ENCODE measurements around the gene DUOX1. TPM values are rescaled to one million over a fixed set of nuclear protein-coding genes. Genes with fewer than 3 reads are reported as not detected.

The DUOX1 gene
- total RNA-seq, 1 donor from 2014 or later: 4.1 TPM

- H3K4me3 ChIP-seq (ENCODE audit: low read depth, low read length): no peak overlapping the region
- no peaks in the 10 kb centered on the region for H3K36me3 ChIP-seq (ENCODE audit: control insufficient read depth, insufficient read depth, low read length)
- no peak for DNase-seq (ENCODE audit: low read depth)
- no peak for TF ChIP-seq CTCF (IDR thresholded peaks at IDR 0.05; ENCODE audit: insufficient read depth, low read length, poor library complexity, severe bottlenecking)
- no peaks in the 10 kb centered on the region for H3K27me3 ChIP-seq (ENCODE audit: control insufficient read depth, insufficient read depth, low read length)
Observed at GRCh38 chr15:45164914-45165313, 35.1 kb downstream of the DUOX1 start.

GRCh38 chr15:45165536-45165935 is 35.7 kb downstream of the DUOX1 start:
- H3K4me3 ChIP-seq (ENCODE audit: low read depth, low read length): no peak overlapping the region
- no peaks in the 10 kb centered on the region for H3K27me3 ChIP-seq (ENCODE audit: control insufficient read depth, insufficient read depth, low read length)
- DNase-seq (ENCODE audit: low read depth): no peak
- no peaks in the 10 kb centered on the region for H3K36me3 ChIP-seq (ENCODE audit: control insufficient read depth, insufficient read depth, low read length)
- TF ChIP-seq CTCF (IDR thresholded peaks at IDR 0.05; ENCODE audit: insufficient read depth, low read length, poor library complexity, severe bottlenecking): no peak

- DNase-seq (ENCODE audit: low read depth): no peak
- Histone ChIP-seq H3K4me3 (ENCODE audit: low read depth, low read length) (peak overlapping the region; percentile 40), H3K27me3 (ENCODE audit: control insufficient read depth, insufficient read depth, low read length) (no peaks in the 10 kb centered on the region), H3K36me3 (ENCODE audit: control insufficient read depth, insufficient read depth, low read length) (no peaks in the 10 kb centered on the region)
- peak; percentile 69 for TF ChIP-seq CTCF (IDR thresholded peaks at IDR 0.05; ENCODE audit: insufficient read depth, low read length, poor library complexity, severe bottlenecking)
Observed at GRCh38 chr15:45166834-45167630, 37.2 kb downstream of the DUOX1 start.

- Histone ChIP-seq H3K4me3 (ENCODE audit: low read depth, low read length) (no peak overlapping the region), H3K36me3 (ENCODE audit: control insufficient read depth, insufficient read depth, low read length) (no peaks in the 10 kb centered on the region), H3K27me3 (ENCODE audit: control insufficient read depth, insufficient read depth, low read length) (no peaks in the 10 kb centered on the region)
- DNase-seq (ENCODE audit: low read depth): no peak
- no peak for TF ChIP-seq CTCF (IDR thresholded peaks at IDR 0.05; ENCODE audit: insufficient read depth, low read length, poor library complexity, severe bottlenecking)
Observed at GRCh38 chr15:45167631-45168205, 37.9 kb downstream of the DUOX1 start.

GRCh38 chr15:45168286-45168685 is 38.5 kb downstream of the DUOX1 start:
- H3K4me3 ChIP-seq (ENCODE audit: low read depth, low read length): no peak overlapping the region
- TF ChIP-seq CTCF (IDR thresholded peaks at IDR 0.05; ENCODE audit: insufficient read depth, low read length, poor library complexity, severe bottlenecking): no peak
- no peaks in the 10 kb centered on the region for H3K36me3 ChIP-seq (ENCODE audit: control insufficient read depth, insufficient read depth, low read length)
- no peaks in the 10 kb centered on the region for H3K27me3 ChIP-seq (ENCODE audit: control insufficient read depth, insufficient read depth, low read length)
- no peak for DNase-seq (ENCODE audit: low read depth)
